ENCODE results near the gene DDX60. TPM values are rescaled to one million over a fixed set of nuclear protein-coding genes. Genes with fewer than 3 reads are reported as not detected.

DDX60 gene
- total RNA-seq, 2 donors from 2014 or later, result 22.6 to 67.2 TPM

- intact Hi-C loops (cut with DNase I), result no loop called here
- DNase-seq, result no peak
- no peak overlapping the region for H3K27ac ChIP-seq
- no peak for TF ChIP-seq CTCF (IDR thresholded peaks at IDR 0.05)
- no peaks in the 10 kb centered on the region for H3K4me1 ChIP-seq
- no peak overlapping the region for H3K4me3 ChIP-seq
- no peaks in the 10 kb centered on the region for H3K9me3 ChIP-seq
- no peaks in the 10 kb centered on the region for H3K36me3 ChIP-seq
- H3K9ac ChIP-seq (ENCODE audit: low read depth in 2 of 2, low read length in 2 of 2), result no peak overlapping the region
- no peaks in the 10 kb centered on the region for H3K27me3 ChIP-seq
Measured at GRCh38 chr4:168257768-168258167, 60.8 kb downstream of the DDX60 start.

DNA sequence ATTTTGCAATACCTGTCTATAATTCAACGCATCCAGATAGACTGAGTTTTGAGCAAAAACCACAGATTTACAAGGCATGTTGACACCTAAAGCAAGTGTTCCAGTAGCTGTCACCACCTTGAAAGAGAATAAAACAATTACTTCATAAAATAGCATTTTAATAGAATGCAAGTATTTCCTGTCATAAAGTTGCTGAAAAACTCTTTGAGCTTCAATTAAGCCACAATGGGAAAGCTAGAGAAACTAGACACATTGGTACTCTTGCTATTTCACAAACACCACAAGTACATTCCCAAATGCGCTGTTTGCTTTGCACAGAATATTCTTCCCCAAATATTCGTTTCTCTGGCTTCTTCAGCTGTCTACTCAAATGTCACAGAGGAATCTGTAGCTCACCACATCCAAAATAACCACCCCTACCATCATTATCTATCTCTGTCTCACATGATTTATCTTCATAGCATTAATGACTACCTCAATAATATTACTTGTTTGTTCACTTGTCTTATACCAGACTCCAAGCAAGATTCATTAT lies 70.3 kb downstream of the DDX60 start:
- Histone ChIP-seq H3K27ac (no peak overlapping the region), H3K9ac (ENCODE audit: low read depth in 2 of 2, low read length in 2 of 2) (no peak overlapping the region), H3K4me3 (no peak overlapping the region), H3K36me3 (peaks cover 4% of the 10 kb centered on the region), H3K4me1 (no peaks in the 10 kb centered on the region), H3K27me3 (no peaks in the 10 kb centered on the region), H3K9me3 (no peaks in the 10 kb centered on the region)
- TF ChIP-seq CTCF (IDR thresholded peaks at IDR 0.05), result no peak
- intact Hi-C loops (cut with DNase I), result no loop called here
- no peak for DNase-seq

DNA sequence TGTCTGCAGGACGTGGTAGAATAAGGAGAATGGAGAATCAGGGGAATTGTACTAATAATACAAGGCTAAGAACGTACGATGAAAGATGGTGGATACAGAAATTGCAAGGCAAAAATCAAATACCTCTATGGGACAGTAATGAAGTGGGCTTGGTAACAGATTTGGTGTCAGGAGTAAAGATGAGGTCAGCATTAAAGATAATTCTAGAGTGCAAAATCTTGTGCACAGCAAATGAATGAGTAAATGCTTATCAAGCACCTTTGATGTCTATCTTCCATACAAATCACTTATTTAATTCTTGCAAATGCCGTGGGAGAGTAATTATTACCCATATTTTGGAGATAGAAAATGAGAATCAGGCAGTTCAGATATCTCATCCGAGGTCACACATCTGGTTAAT lies 70.9 kb downstream of the DDX60 start:
- Histone ChIP-seq H3K27me3 (no peaks in the 10 kb centered on the region), H3K4me3 (no peak overlapping the region), H3K9ac (ENCODE audit: low read depth in 2 of 2, low read length in 2 of 2) (no peak overlapping the region), H3K9me3 (no peaks in the 10 kb centered on the region), H3K27ac (no peak overlapping the region), H3K4me1 (no peaks in the 10 kb centered on the region), H3K36me3 (peaks cover 4% of the 10 kb centered on the region)
- intact Hi-C loops (cut with DNase I), result no loop called here
- DNase-seq, result no peak
- TF ChIP-seq CTCF (IDR thresholded peaks at IDR 0.05), result no peak

DNA sequence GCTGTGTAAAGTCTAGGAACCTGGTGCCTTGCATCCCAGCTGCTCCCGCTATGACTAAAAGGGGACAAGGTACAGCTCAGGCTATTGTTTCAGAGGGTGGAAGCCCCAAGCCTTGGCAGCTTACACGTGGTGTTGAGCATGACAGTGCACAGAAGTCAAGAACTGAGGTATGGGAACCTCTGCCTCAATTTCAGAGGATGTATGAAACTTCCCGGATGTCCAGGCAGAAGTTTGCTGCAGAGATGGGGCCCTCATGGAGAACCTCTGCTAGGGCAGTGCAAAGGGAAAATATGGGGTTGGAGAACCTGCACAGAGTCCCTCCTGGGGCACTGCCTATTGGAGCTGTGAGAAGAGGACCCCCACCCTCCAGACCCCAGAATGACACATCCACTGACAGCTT lies 76.6 kb downstream of the DDX60 start:
- intact Hi-C loops (cut with DNase I), result no loop called here
- Histone ChIP-seq H3K9ac (ENCODE audit: low read depth in 2 of 2, low read length in 2 of 2) (no peak overlapping the region), H3K27me3 (no peaks in the 10 kb centered on the region), H3K4me3 (no peak overlapping the region), H3K9me3 (no peaks in the 10 kb centered on the region), H3K27ac (no peak overlapping the region), H3K4me1 (no peaks in the 10 kb centered on the region), H3K36me3 (peaks cover 4% of the 10 kb centered on the region)
- no peak for TF ChIP-seq CTCF (IDR thresholded peaks at IDR 0.05)
- no peak for DNase-seq

DNA sequence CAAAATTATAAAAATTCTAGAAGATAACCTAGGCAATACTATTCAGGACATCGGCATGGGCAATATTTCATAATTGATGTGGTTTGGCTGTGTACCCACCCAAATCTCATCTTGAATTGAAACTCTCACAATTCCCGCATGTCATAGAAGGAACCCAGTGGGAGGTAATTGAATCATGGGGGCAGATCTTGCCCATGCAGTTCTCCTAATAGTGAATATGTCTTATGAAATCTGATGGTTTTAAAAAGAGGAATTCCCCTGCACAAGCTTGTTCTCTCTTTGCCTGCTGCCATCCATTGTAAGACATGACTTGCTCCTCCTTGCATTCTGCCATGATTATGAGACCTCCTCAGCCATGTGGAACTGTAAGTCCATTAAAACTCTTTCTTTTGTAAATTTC lies 77.7 kb downstream of the DDX60 start:
- Histone ChIP-seq H3K4me3 (no peak overlapping the region), H3K4me1 (no peaks in the 10 kb centered on the region), H3K9ac (ENCODE audit: low read depth in 2 of 2, low read length in 2 of 2) (no peak overlapping the region), H3K36me3 (peaks cover 4% of the 10 kb centered on the region), H3K27me3 (no peaks in the 10 kb centered on the region), H3K9me3 (no peaks in the 10 kb centered on the region), H3K27ac (no peak overlapping the region)
- no peak for DNase-seq
- no peak for TF ChIP-seq CTCF (IDR thresholded peaks at IDR 0.05)
- intact Hi-C loops (cut with DNase I), result no loop called here

Measured in colonic mucosa (tissue), 4 donors.